K562 (cell line): Measurements from ENCODE around the gene NFIC. TPM values are rescaled to one million over a fixed set of nuclear protein-coding genes. Genes with fewer than 3 reads are reported as not detected.

Experiments used
- ATAC-seq: fragments of 200-7000 bp; cut with Tn5 transposase; 3 replicates; pipeline ENCODE4 v1.9.1; 2020; ENCODE audit warnings: moderate library complexity
- BruUV-seq: library from RNA; stranded (reverse); fragments of 400-500 nt; replicated peaks from 2 replicates; lab custom pipeline; 2021; lab: Mats Ljungman, UMichigan
- CTCF ChIA-PET: fragments of 300-600 bp; formaldehyde crosslinking; extraction: SDS; loops from one replicate; lab custom pipeline; 2021; ENCODE audit warnings: low intra/inter-chr PET ratio; lab: Yijun Ruan, JAX
- POLR2A ChIA-PET: fragments of 300-600, 350-650 bp; sonication (Branson Sonifier 250); formaldehyde crosslinking; extraction: SDS; loops from one replicate; lab custom pipeline; 2021; ENCODE audit warnings: antibody characterized with exemption, inconsistent platforms; lab: Yijun Ruan, JAX
- DNase-seq, 4 experiments: peaks; one replicate each; pipeline versions ENCODE4 v3.0.0 to v3.0.0-alpha.2; 2011 to 2018; ENCODE audit warnings: low spot score in 3 of 4, mixed read lengths in 3 of 4; ENCODE audit errors: extremely low read depth in 1 of 4
- FAIRE-seq: peaks from 2 replicates; lab custom pipeline; 2011; peaks lifted over from hg19 to GRCh38; lab: Jason Lieb, UNC
- H2AFZ ChIP-seq: 2 replicates; pipeline ENCODE4 v1.6.0; 2011; ENCODE audit warnings: low read depth, low read length, control low read depth, inconsistent platforms
- H3K27ac ChIP-seq: fragments of 200-600 bp; 3 replicates; pipeline ENCODE4 v1.8.0; 2011; ENCODE audit warnings: low read depth, mild to moderate bottlenecking, control low read depth, inconsistent platforms, low read length, moderate library complexity, mixed read lengths; ENCODE audit errors: extremely low read depth
- H3K27me3 ChIP-seq, 2 experiments: fragments of 300-600 bp in 1 of 2; 2 replicates in 1 of 2; 3 replicates in 1 of 2; pipeline versions ENCODE4 v1.6.0 to v1.8.0; 2011; ENCODE audit warnings: inconsistent platforms in 2 of 2, low read length in 2 of 2, mild to moderate bottlenecking in 1 of 2, mixed read lengths in 1 of 2, moderate library complexity in 1 of 2; ENCODE audit not compliant: control insufficient read depth in 2 of 2, insufficient read depth in 2 of 2
- H3K36me3 ChIP-seq: fragments of 300-600 bp; 3 replicates; pipeline ENCODE4 v1.8.0; 2011; ENCODE audit warnings: mild to moderate bottlenecking, low read length, inconsistent platforms; ENCODE audit not compliant: control insufficient read depth, insufficient read depth
- H3K4me1 ChIP-seq, 2 experiments: fragments of 200-600 bp in 1 of 2; replicated peaks in 1 of 2; 2 replicates in 1 of 2; 3 replicates in 1 of 2; pipeline versions ENCODE4 v1.5.1 to v1.8.0; 2011; ENCODE audit warnings: inconsistent platforms in 2 of 2, low read length in 2 of 2, mild to moderate bottlenecking in 1 of 2, mixed read lengths in 1 of 2, moderate library complexity in 1 of 2; ENCODE audit not compliant: control insufficient read depth in 2 of 2, insufficient read depth in 2 of 2
- H3K4me2 ChIP-seq: 2 replicates; pipeline ENCODE4 v1.6.1; 2011; ENCODE audit warnings: low read length, control low read depth, inconsistent platforms, mixed read lengths; ENCODE audit not compliant: insufficient read depth
- H3K4me3 ChIP-seq: fragments of 200-600 bp; sonication (generic), shearing (Covaris generic); 2 replicates; pipeline ENCODE4 v1.5.1; 2016; ENCODE audit warnings: control low read depth, inconsistent platforms
- H3K79me2 ChIP-seq: fragments of 200-600 bp; 3 replicates; pipeline ENCODE4 v1.8.0; 2011; ENCODE audit warnings: low read length, inconsistent platforms; ENCODE audit not compliant: control insufficient read depth, insufficient read depth
- H3K9ac ChIP-seq, 2 experiments: 2 replicates each; pipeline versions ENCODE4 v1.6.0 to v1.6.1; 2011; ENCODE audit warnings: low read depth in 2 of 2, low read length in 2 of 2, control low read depth in 1 of 2, inconsistent platforms in 1 of 2, mild to moderate bottlenecking in 1 of 2, mixed read lengths in 1 of 2; ENCODE audit not compliant: insufficient read depth in 1 of 2
- H3K9me1 ChIP-seq: one replicate; pipeline ENCODE4 v1.6.0; 2011; ENCODE audit warnings: inconsistent platforms, mild to moderate bottlenecking, low read length, moderate library complexity; ENCODE audit not compliant: control insufficient read depth, insufficient read depth
- H3K9me3 ChIP-seq: replicated peaks from 2 replicates; pipeline ENCODE4 v1.5.1; 2011; ENCODE audit warnings: low read depth, low read length, inconsistent platforms; ENCODE audit not compliant: control insufficient read depth, insufficient read depth
- H4K20me1 ChIP-seq: replicated peaks from 2 replicates; pipeline ENCODE4 v1.6.1; 2011; ENCODE audit warnings: low read length, inconsistent platforms, mixed read lengths; ENCODE audit not compliant: control insufficient read depth, insufficient read depth
- ATF1 ChIP-seq, 2 experiments: fragments of 450-650 bp in 1 of 2; IDR thresholded peaks; 2 replicates each; pipeline ENCODE4 v1.6.1; 2016; ENCODE audit warnings: missing compliant biosample characterization in 1 of 2, missing genetic modification characterization in 1 of 2
- ATF7 ChIP-seq: fragments of 450-650 bp; IDR thresholded peaks from 2 replicates; pipeline ENCODE4 v1.7.1; 2014; ENCODE audit warnings: mild to moderate bottlenecking, moderate library complexity
- CBX2 ChIP-seq: fragments of 200-600 bp; sonication (generic); IDR thresholded peaks from one replicate; pipeline ENCODE4 v1.6.1; 2012; ENCODE audit warnings: mild to moderate bottlenecking, low read length, inconsistent platforms; ENCODE audit not compliant: insufficient read depth, poor library complexity, severe bottlenecking
- CEBPG ChIP-seq, 3 experiments: fragments of 200-800 bp in 1 of 3; sonication (Bioruptor generic) in 1 of 3; sonication (generic) in 1 of 3; formaldehyde crosslinking in 1 of 3; IDR thresholded peaks in 2 of 3; conservative IDR thresholded peaks in 1 of 3; 2 replicates each; pipeline versions ENCODE4 v1.6.1 to v1.8.0; 2016 to 2022; ENCODE audit warnings: missing compliant biosample characterization in 2 of 3, missing genetic modification characterization in 2 of 3, mild to moderate bottlenecking in 1 of 3, missing genetic modification reagents in 1 of 3
- CXXC5 ChIP-seq: fragments of 250-450 bp; sonication (Bioruptor Pico); IDR thresholded peaks from 2 replicates; pipeline ENCODE4 v1.8.0; 2022; ENCODE audit warnings: inconsistent platforms, mild to moderate bottlenecking, moderate library complexity
- DEAF1 ChIP-seq: fragments of 450-650 bp; formaldehyde crosslinking; IDR thresholded peaks from 2 replicates; pipeline ENCODE4 v1.4.0; 2020; ENCODE audit warnings: mild to moderate bottlenecking, moderate library complexity
- GATA2 ChIP-seq: sonication (generic); formaldehyde crosslinking; IDR thresholded peaks from 2 replicates; pipeline ENCODE4 v1.4.0; 2020; ENCODE audit warnings: mild to moderate bottlenecking, missing genetic modification reagents
- KHSRP ChIP-seq: fragments of 450-650 bp; IDR thresholded peaks from 2 replicates; pipeline ENCODE4 v1.6.1; 2017
- MAFG ChIP-seq: fragments of 450-650 bp; conservative IDR thresholded peaks from 2 replicates; pipeline ENCODE4 v1.6.1; 2016; ENCODE audit warnings: missing genetic modification characterization, missing compliant biosample characterization
- MAZ ChIP-seq, 2 experiments: fragments of 450-650 bp in 1 of 2; sonication (generic) in 1 of 2; formaldehyde crosslinking; IDR thresholded peaks in 1 of 2; conservative IDR thresholded peaks in 1 of 2; 2 replicates each; pipeline versions ENCODE4 v1.4.0 to v1.5.0; 2020; ENCODE audit warnings: mild to moderate bottlenecking in 1 of 2, missing genetic modification reagents in 1 of 2
- RBFOX2 ChIP-seq: fragments of 200-400 bp; formaldehyde crosslinking; IDR thresholded peaks from 2 replicates; pipeline ENCODE4 v1.6.1; 2017; ENCODE audit warnings: low read depth, mild to moderate bottlenecking, low read length, moderate library complexity
- SPI1 ChIP-seq: IDR thresholded peaks from 2 replicates; pipeline ENCODE4 v1.6.1; 2011; ENCODE audit warnings: low read depth, low read length, control low read depth, borderline replicate concordance
- SREBF2 ChIP-seq: sonication (generic); formaldehyde crosslinking; IDR thresholded peaks from 2 replicates; pipeline ENCODE4 v1.4.0; 2020; ENCODE audit warnings: mild to moderate bottlenecking, missing genetic modification reagents
- ZBTB26 ChIP-seq: fragments of 450-650 bp; formaldehyde crosslinking; IDR thresholded peaks from 2 replicates; pipeline ENCODE4 v1.4.0; 2022; ENCODE audit warnings: missing genetic modification characterization
- ZKSCAN8 ChIP-seq: fragments of 200-800 bp; sonication (Bioruptor generic); IDR thresholded peaks from 2 replicates; pipeline ENCODE4 v1.6.1; 2016; ENCODE audit warnings: missing genetic modification characterization, missing compliant biosample characterization
- ZNF316 ChIP-seq: fragments of 450-650 bp; IDR thresholded peaks from 2 replicates; pipeline ENCODE4 v1.6.1; 2016
- WGBS: fragments of 100-300 bp; shearing (Covaris generic); methylation state at CpG from one replicate; pipeline ENCODE4 v1.1.6; 2016; ENCODE audit warnings: low coverage, mixed read lengths; ENCODE audit not compliant: insufficient coverage; ENCODE audit errors: missing lambda C conversion rate; 5-methylcytosine and 5-hydroxymethylcytosine counted together
- in situ Hi-C: fragments of 300-500 bp; cut with MboI; formaldehyde crosslinking; loops from 4 replicates; pipeline ENCODE4 v1.15.0; 2018; ENCODE audit warnings: inconsistent platforms, mixed read lengths
- intact Hi-C: fragments of 100-400 bp; cut with micrococcal nuclease; formaldehyde crosslinking; loops from 2 replicates; pipeline ENCODE4 v1.14.2; 2022
- polyA plus RNA-seq, 8 experiments: library from polyadenylated mRNA; depleted of rRNA in 4 of 8; stranded (reverse) in 5 of 8; unstranded in 3 of 8; fragments of >200 nt; fragmentation: Nextera tagmentation in 2 of 8; fragmentation: Illumina TruSeq in 1 of 8; extraction: Ambion mirVana in 2 of 8; extraction: Trizol in 1 of 8; gene quantifications; 2 replicates each; pipeline versions ENCODE4 v1.2.1 to v1.2.3, GENCODE V29; 2011 to 2014; ENCODE audit warnings: inconsistent platforms in 1 of 8, missing spikeins in 1 of 8
- total RNA-seq, 7 experiments: library from RNA; depleted of rRNA in 6 of 7; stranded (reverse); fragments of >200 nt in 6 of 7; fragmentation: Illumina TruSeq in 2 of 7; extraction: Trizol in 2 of 7; gene quantifications; 2 replicates each; pipeline versions ENCODE4 v1.2.1 to v1.2.3, GENCODE V29; 2011 to 2021; ENCODE audit warnings: low replicate concordance in 1 of 7
- TF ChIP-seq, protein P1 (sequence below): IDR thresholded peaks from 2 replicates; pipeline ENCODE4 v1.6.1; 2014; ENCODE audit warnings: antibody characterized with exemption

NFIC gene
- total and polyA plus RNA-seq, 9 of the 15 experiments (the other 6 are each of a cell fraction or from before 2014, with no cell fraction given) = 0.71 to 62.1 (median 6.9) TPM

DNA sequence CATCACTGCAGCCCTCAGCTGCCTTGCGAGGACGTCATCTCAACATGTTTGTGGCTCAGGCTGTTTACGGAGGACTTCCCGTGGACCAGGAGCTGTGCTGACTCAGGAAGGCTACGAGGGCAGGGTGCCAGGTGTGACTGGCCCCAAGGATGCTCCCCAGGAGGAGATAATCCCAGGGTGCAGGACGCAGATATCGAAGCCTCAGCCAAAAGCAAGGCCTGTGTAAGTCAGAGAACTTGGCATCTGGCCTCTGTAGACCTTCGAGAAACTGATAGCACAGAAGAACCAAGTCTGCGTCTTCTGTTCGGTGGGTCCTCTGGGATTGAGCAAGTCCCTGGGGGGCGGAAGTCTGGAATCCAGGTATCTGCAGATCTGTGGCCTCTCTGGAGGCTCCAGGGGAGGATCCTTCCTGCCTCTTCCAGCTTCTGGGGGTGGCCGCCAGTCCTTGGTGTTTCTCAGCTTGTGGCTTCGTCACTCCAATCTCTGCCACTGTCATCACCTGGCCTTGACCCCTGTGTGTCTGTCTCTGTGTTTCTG, 136.7 kb downstream of the NFIC start (continued):
- TF ChIP-seq, protein P1, sequence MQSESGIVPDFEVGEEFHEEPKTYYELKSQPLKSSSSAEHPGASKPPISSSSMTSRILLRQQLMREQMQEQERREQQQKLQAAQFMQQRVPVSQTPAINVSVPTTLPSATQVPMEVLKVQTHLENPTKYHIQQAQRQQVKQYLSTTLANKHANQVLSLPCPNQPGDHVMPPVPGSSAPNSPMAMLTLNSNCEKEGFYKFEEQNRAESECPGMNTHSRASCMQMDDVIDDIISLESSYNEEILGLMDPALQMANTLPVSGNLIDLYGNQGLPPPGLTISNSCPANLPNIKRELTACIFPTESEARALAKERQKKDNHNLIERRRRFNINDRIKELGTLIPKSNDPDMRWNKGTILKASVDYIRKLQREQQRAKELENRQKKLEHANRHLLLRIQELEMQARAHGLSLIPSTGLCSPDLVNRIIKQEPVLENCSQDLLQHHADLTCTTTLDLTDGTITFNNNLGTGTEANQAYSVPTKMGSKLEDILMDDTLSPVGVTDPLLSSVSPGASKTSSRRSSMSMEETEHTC = no peak
- TF ChIP-seq MAFG (0 out of 2 replicates have a peak, but pooled peaks have one; percentile 29), ZBTB26 (CRISPR knock-in tag) (no peak), CXXC5 (CRISPR knock-in tag) (no peak)

DNA sequence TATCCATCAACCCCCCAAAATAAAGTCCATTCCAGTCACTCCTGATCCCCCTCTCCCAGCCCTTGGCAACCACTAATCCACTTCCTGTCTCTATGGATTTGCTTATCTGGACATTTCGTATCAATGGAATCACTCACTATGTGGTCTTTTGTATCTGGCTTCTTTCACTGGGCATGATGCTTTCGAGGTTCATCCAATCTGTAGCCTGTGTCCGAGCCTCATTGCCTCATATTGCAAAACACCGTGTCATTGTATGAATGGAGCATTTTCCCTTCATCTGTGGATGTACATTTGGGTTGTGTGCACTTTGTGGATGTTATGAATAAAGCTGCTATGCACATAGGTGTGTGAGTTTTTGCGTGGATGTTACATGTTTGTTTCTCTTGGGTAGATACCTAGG, 138.4 kb downstream of the NFIC start:
- H3K9ac ChIP-seq = no peak overlapping the region
- peak overlapping the region; percentile 14; the same call in 1 of the 2 replicates for H3K4me2 ChIP-seq
- peak overlapping the region; percentile 73; the same call in 1 of the 2 replicates for H2AFZ ChIP-seq
- intact Hi-C loops (loop anchor here (1.0 kb wide), 1 partner anchor 16 kb away; no protein-coding TSS in a partner anchor), in situ Hi-C loops (no loop called here)
- no peak for DNase-seq
- no peaks in the 10 kb centered on the region for H3K27me3 ChIP-seq
- H3K27ac ChIP-seq = 0 out of 3 replicates have a peak overlapping the region, but pooled peaks have one; percentile 38
- H3K9me1 ChIP-seq = peaks cover 9% of the 10 kb centered on the region
- peaks cover 21% of the 10 kb centered on the region for H4K20me1 ChIP-seq
- 52% methylated on average over 5 of the region's 5 CpGs for WGBS
- BruUV-seq = no TSS peak
- H3K9me3 ChIP-seq = no peaks in the 10 kb centered on the region
- ATAC-seq = no peak
- H3K79me2 ChIP-seq = peaks cover 48% of the 10 kb centered on the region
- no peak for FAIRE-seq
- ChIA-PET POLR2A (no interaction called here), CTCF (no interaction called here)
- no peak overlapping the region for H3K4me3 ChIP-seq
- H3K36me3 ChIP-seq = peaks cover 15% of the 10 kb centered on the region; the same call in 2 of the 3 replicates
- H3K4me1 ChIP-seq = peaks cover 27 to 62% of the 10 kb centered on the region in 2 experiments; a peak in 4 of 5 replicates
- TF ChIP-seq GATA2 (CRISPR knock-in tag) (no peak), SPI1 (peak; percentile 15; the same call in 1 of the 2 replicates), MAZ (CRISPR knock-in tag; conservative IDR thresholded peaks at IDR 0.05 in 1 of 2, IDR thresholded peaks at IDR 0.05 in 1 of 2) (no peak), RBFOX2 (no peak), ZNF316 (peak; percentile 15; the same call in 1 of the 2 replicates), ATF1 (CRISPR knock-in tag; IDR thresholded peaks at IDR 0.05) (no peak), ATF1 (tag; IDR thresholded peaks at IDR 0.05) (no peak), KHSRP (no peak), DEAF1 (CRISPR knock-in tag) (no peak), SREBF2 (no peak), CEBPG (CRISPR knock-in tag; IDR thresholded peaks at IDR 0.05) (peak; percentile 80), CEBPG (tag; conservative IDR thresholded peaks at IDR 0.05 in 1 of 2, IDR thresholded peaks at IDR 0.05 in 1 of 2) (no peak), ATF7 (no peak), ZKSCAN8 (CRISPR knock-in tag) (no peak), CBX2 (no peak)
